ENCODE results near the gene KISS1.
"Not testable (repeated sequence)": the region's sequence is repeated elsewhere in the genome, so short reads cannot be mapped to it uniquely, and the experiment has no call there.

GRCh38 chr1:204239401-204239800 lies 43.1 kb upstream of the KISS1 start:
- TF ChIP-seq CTCF (IDR thresholded peaks at IDR 0.05; ENCODE audit: low read length); EZH2 (optimal IDR thresholded peaks at IDR 0.05; ENCODE audit: low read depth, low read length); EZH2phosphoT487 (IDR thresholded peaks at IDR 0.05; ENCODE audit: low read length): not testable (repeated sequence)

Measured in MM.1S (cell line).